Kidney (tissue), 14 donors: ENCODE data around the gene U2AF2. TPM values are rescaled to one million over a fixed set of nuclear protein-coding genes. Genes with fewer than 3 reads are reported as not detected.

Source experiments
- DNase-seq, 5 donors: peaks; one replicate each; pipeline ENCODE4 v3.0.0-alpha.2; 2013 to 2020
- FAIRE-seq: peaks from 2 replicates; lab custom pipeline; 2012; peaks lifted over from hg19 to GRCh38; lab: Jason Lieb, UNC
- H3K27ac ChIP-seq, 2 donors: one replicate each; pipeline ENCODE4 v1.7.0; 2013; ENCODE audit warnings: low read depth in 2 of 2, low read length in 2 of 2, inconsistent platforms in 1 of 2
- H3K27me3 ChIP-seq: one replicate; pipeline ENCODE4 v1.7.1; 2013; ENCODE audit warnings: low read length, inconsistent platforms; ENCODE audit not compliant: control insufficient read depth, insufficient read depth
- H3K36me3 ChIP-seq, 3 donors: one replicate each; pipeline versions ENCODE4 v1.7.0 to v1.7.1; 2013; ENCODE audit warnings: low read length in 3 of 3, control low read depth in 1 of 3, inconsistent platforms in 1 of 3; ENCODE audit not compliant: insufficient read depth in 3 of 3, control insufficient read depth in 2 of 3
- H3K4me1 ChIP-seq, 3 donors: one replicate each; pipeline versions ENCODE4 v1.7.0 to v1.7.1; 2013; ENCODE audit warnings: low read length in 3 of 3, inconsistent platforms in 1 of 3, low read depth in 1 of 3; ENCODE audit not compliant: control insufficient read depth in 2 of 3, insufficient read depth in 2 of 3
- H3K4me3 ChIP-seq, 3 donors: one replicate each; pipeline versions ENCODE4 v1.7.0 to v1.8.1; 2013; ENCODE audit warnings: low read length in 3 of 3, control low read depth in 1 of 3, inconsistent platforms in 1 of 3
- H3K9ac ChIP-seq, 3 donors: one replicate each; pipeline versions ENCODE4 v1.7.0 to v1.7.1; 2013; ENCODE audit warnings: low read length in 3 of 3, control low read depth in 1 of 3, inconsistent platforms in 1 of 3
- H3K9me3 ChIP-seq, 3 donors: one replicate each; pipeline versions ENCODE4 v1.7.0 to v1.7.1; 2013; ENCODE audit warnings: low read length in 3 of 3, control low read depth in 1 of 3, inconsistent platforms in 1 of 3; ENCODE audit not compliant: control insufficient read depth in 2 of 3, insufficient read depth in 1 of 3
- intact Hi-C: fragments of 100-400 bp; cut with DNase I; formaldehyde crosslinking; loops from one replicate; pipeline ENCODE4 v1.11.1; 2022
- polyA plus RNA-seq: library from polyadenylated mRNA; stranded (reverse); fragments of 350-450 nt; fragmentation: Illumina TruSeq; extraction: RNeasy Lipid Tissue Mini Kit (QIAGEN cat#74804); gene quantifications from one replicate; pipeline ENCODE4 v1.2.3, GENCODE V29; 2014; ENCODE audit warnings: low read depth, low replicate concordance; ENCODE audit not compliant: insufficient read depth
- total RNA-seq: library from RNA; stranded (reverse); fragmentation: NEBNext Ultra II Directional; extraction: Animal tissue kit (Norgen Biotek cat#: 25700); gene quantifications from one replicate; pipeline ENCODE4 v1.2.1, GENCODE V29; 2021
- TF ChIP-seq, protein P1 (sequence below): IDR thresholded peaks from 3 replicates; pipeline ENCODE4 v1.5.1; 2012; ENCODE audit warnings: mild to moderate bottlenecking, moderate library complexity, borderline replicate concordance; ENCODE audit not compliant: insufficient read depth; ENCODE audit errors: extremely low read depth
- donor health status: control.
- donor health status: control.
- donor health status: control.
- donor health status: control.
- donor health status: control.
- donor health status: DM: yes; HTN: yes; CAD: no.
- donor health status: Normal renal cell carcinoma (clear cell type).

Gene U2AF2
- total and polyA plus RNA-seq, 2 donors from 2014 or later, result 54.8 to 161 TPM

DNA sequence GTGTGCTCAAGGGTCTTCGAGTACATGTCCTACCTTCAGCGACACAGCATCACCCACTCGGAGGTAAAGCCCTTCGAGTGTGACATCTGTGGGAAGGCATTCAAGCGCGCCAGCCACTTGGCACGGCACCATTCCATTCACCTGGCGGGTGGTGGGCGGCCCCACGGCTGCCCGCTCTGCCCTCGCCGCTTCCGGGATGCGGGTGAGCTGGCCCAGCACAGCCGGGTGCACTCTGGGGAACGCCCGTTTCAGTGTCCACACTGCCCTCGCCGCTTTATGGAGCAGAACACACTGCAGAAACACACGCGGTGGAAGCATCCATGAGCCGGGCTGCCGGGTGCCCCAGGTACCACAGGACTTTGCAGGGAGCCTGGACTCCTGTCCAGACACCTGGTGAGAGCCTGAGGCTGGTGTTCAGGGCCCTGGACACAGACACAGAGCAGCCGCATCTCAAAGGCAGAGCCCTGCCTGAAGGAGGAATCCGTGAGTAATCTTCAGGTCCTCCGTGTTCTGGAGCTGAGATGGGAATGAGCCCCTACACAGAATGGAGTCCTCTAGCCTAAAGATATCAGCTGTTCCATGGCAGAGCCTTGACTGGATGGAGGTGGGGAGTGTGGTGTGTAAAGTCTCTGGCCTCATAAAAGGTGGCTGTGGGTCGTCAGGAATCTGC, 9.9 kb upstream of the U2AF2 start:
- DNase-seq (peak in 1 of 5 donors; percentile 87), FAIRE-seq (no peak)
- Histone ChIP-seq H3K27ac (no peak overlapping the region), H3K27me3 (no peaks in the 10 kb centered on the region), H3K9ac (no peak overlapping the region), H3K4me1 (peaks cover 0 to 47% (median 4%) of the 10 kb centered on the region in 3 donors), H3K9me3 (no peaks in the 10 kb centered on the region), H3K4me3 (peak overlapping the region in 1 of 3 donors; percentile 79), H3K36me3 (no peaks in the 10 kb centered on the region)
- intact Hi-C loops, result no loop called here
- TF ChIP-seq, protein P1, sequence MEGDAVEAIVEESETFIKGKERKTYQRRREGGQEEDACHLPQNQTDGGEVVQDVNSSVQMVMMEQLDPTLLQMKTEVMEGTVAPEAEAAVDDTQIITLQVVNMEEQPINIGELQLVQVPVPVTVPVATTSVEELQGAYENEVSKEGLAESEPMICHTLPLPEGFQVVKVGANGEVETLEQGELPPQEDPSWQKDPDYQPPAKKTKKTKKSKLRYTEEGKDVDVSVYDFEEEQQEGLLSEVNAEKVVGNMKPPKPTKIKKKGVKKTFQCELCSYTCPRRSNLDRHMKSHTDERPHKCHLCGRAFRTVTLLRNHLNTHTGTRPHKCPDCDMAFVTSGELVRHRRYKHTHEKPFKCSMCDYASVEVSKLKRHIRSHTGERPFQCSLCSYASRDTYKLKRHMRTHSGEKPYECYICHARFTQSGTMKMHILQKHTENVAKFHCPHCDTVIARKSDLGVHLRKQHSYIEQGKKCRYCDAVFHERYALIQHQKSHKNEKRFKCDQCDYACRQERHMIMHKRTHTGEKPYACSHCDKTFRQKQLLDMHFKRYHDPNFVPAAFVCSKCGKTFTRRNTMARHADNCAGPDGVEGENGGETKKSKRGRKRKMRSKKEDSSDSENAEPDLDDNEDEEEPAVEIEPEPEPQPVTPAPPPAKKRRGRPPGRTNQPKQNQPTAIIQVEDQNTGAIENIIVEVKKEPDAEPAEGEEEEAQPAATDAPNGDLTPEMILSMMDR, result no peak

DNA sequence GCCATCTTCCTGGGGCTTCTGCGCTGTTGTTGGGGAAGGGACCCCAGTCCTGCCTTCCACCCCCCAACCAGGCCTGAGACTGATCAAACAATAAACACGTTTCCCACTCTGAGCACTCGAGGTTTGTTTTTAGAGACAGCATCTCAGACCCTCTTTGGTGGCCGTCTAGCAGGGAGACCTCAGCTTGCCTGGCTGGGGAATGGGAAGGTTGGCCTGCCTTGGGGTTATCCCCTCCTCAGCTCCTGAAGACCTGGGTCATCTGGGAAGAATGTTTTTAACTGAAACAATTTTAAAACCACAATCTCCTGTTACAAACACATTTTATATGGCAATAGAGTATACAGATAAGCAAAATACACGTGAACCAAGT, 9.3 kb upstream of the U2AF2 start:
- Histone ChIP-seq H3K36me3 (no peaks in the 10 kb centered on the region), H3K4me1 (peaks cover 0 to 42% (median 4%) of the 10 kb centered on the region in 3 donors), H3K27ac (no peak overlapping the region), H3K9ac (no peak overlapping the region), H3K4me3 (no peak overlapping the region), H3K9me3 (no peaks in the 10 kb centered on the region), H3K27me3 (no peaks in the 10 kb centered on the region)
- intact Hi-C loops, result no loop called here
- FAIRE-seq (no peak), DNase-seq (peak in 1 of 5 donors; percentile 43)
- TF ChIP-seq, protein P1, result no peak

DNA sequence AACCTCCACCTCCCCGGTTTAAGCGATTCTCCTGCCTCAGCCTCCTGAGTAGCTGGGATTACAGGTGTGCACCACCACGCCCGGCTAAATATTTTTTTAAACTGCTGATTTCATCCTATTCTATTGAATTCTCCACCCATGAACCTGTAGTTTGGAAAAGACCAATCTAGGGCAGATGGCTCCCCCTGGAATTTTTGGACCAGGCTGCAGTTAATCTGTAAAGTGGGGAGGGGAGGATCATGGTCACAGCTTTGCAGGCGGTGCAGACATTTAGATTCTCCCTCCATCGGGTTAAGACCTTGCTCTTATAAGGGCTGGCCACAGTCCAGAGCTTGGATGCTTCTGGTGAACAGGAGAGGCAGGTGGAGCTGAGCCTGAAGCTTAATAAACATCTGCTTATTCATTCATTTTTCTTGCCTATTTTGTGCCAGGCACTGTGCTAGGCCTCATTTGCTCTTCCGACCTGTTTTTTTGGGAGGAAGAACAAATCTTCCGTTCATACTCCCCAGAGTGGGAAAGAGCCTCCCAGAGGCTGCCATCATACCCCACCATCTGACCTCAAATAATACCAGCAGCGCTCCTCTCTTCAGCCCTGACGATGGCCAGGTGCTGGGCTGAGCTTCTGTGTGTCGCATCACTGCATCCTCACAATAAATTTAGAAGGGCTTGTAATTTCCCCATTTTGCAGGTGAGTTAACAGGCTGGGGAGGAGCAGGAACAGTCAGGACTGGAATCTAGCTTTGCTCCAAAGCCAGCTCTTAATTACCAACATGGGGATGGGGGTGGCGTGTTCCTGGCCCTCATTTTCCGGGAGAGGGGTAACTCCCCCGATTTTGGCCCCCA, 7.7 kb upstream of the U2AF2 start:
- H3K27ac ChIP-seq, result peak overlapping the region; percentile 28 to 89
- peak in 1 of 5 donors; percentile 48 for DNase-seq
- no peaks in the 10 kb centered on the region for H3K9me3 ChIP-seq
- no peaks in the 10 kb centered on the region for H3K36me3 ChIP-seq
- H3K27me3 ChIP-seq, result no peaks in the 10 kb centered on the region
- intact Hi-C loops, result no loop called here
- peak overlapping the region; percentile 5 to 72 (median 10) for H3K9ac ChIP-seq
- FAIRE-seq, result no peak
- TF ChIP-seq, protein P1, result no peak
- peaks cover 0 to 39% (median 4%) of the 10 kb centered on the region in 3 donors for H3K4me1 ChIP-seq
- H3K4me3 ChIP-seq, result peak overlapping the region; percentile 41 to 84 (median 65)
